ENCODE data around the gene PAK5.

Gene PAK5

GRCh38 chr20:9517297-9518162, 321.3 kb downstream of the PAK5 start:
- no peak for DNase-seq (ENCODE audit: low spot score)

GRCh38 chr20:9516234-9516871, 322.5 kb downstream of the PAK5 start:
- DNase-seq (ENCODE audit: low spot score) = no peak

- DNase-seq (ENCODE audit: low spot score) = no peak
These were observed 323.1 kb downstream of the PAK5 start for GRCh38 chr20:9515741-9516233.

- DNase-seq (ENCODE audit: low spot score) = no peak
These were observed 323.7 kb downstream of the PAK5 start for GRCh38 chr20:9515214-9515585.

- DNase-seq (ENCODE audit: low spot score) = peak; percentile 65
These were observed 324.2 kb downstream of the PAK5 start, which contains the start of gene LAMP5 for GRCh38 chr20:9514461-9515213. Gene LAMP5, plus strand, starts transcription at chr20:9514590. Its CDS starts 263 bp downstream, at chr20:9514853.

- DNase-seq (ENCODE audit: low spot score) = no peak
These were observed 324.8 kb downstream of the PAK5 start for GRCh38 chr20:9514072-9514460.

GRCh38 chr20:9510911-9511310, 328.0 kb downstream of the PAK5 start:
- DNase-seq (ENCODE audit: low spot score) = no peak

- DNase-seq (ENCODE audit: low spot score) = no peak
These were observed 329.6 kb downstream of the PAK5 start for GRCh38 chr20:9509246-9509645.

- no peak for DNase-seq (ENCODE audit: low spot score)
These were observed 330.1 kb downstream of the PAK5 start for GRCh38 chr20:9508696-9509178.

- DNase-seq (ENCODE audit: low spot score) = no peak
These were observed 330.6 kb downstream of the PAK5 start for GRCh38 chr20:9508240-9508661.

GRCh38 chr20:9507544-9508239, 331.2 kb downstream of the PAK5 start:
- no peak for DNase-seq (ENCODE audit: low spot score)

- no peak for DNase-seq (ENCODE audit: low spot score)
These were observed 331.9 kb downstream of the PAK5 start for GRCh38 chr20:9506964-9507369.

GRCh38 chr20:9506280-9506821, 332.5 kb downstream of the PAK5 start:
- no peak for DNase-seq (ENCODE audit: low spot score)

GRCh38 chr20:9503526-9504245, 335.2 kb downstream of the PAK5 start:
- DNase-seq (ENCODE audit: low spot score) = no peak

GRCh38 chr20:9501473-9501872, 337.4 kb downstream of the PAK5 start:
- no peak for DNase-seq (ENCODE audit: low spot score)

- DNase-seq (ENCODE audit: low spot score) = no peak
These were observed 338.8 kb downstream of the PAK5 start for GRCh38 chr20:9500121-9500520.

GRCh38 chr20:9499126-9499899, 339.6 kb downstream of the PAK5 start:
- DNase-seq (ENCODE audit: low spot score) = no peak

GRCh38 chr20:9498322-9498721, 340.6 kb downstream of the PAK5 start:
- DNase-seq (ENCODE audit: low spot score) = no peak

GRCh38 chr20:9496155-9496554, 342.7 kb downstream of the PAK5 start:
- no peak for DNase-seq (ENCODE audit: low spot score)

GRCh38 chr20:9495701-9496100, 343.2 kb downstream of the PAK5 start:
- no peak for DNase-seq (ENCODE audit: low spot score)

All from HuH-7.5 (cell line).